ENCODE results near the gene CYP4F22. TPM values are rescaled to one million over a fixed set of nuclear protein-coding genes. Genes with fewer than 3 reads are reported as not detected.
A peak's percentile ranks its signal among the peaks of the same experiment; 100 is the strongest.

Gene CYP4F22
- total RNA-seq, 1 experiment from 2014 or later: not detected

GRCh38 chr19:15595069-15595468, 86.7 kb downstream of the CYP4F22 start:
- no TSS peak for BruUV-seq (replicated peaks)
- TF ChIP-seq, protein P1, sequence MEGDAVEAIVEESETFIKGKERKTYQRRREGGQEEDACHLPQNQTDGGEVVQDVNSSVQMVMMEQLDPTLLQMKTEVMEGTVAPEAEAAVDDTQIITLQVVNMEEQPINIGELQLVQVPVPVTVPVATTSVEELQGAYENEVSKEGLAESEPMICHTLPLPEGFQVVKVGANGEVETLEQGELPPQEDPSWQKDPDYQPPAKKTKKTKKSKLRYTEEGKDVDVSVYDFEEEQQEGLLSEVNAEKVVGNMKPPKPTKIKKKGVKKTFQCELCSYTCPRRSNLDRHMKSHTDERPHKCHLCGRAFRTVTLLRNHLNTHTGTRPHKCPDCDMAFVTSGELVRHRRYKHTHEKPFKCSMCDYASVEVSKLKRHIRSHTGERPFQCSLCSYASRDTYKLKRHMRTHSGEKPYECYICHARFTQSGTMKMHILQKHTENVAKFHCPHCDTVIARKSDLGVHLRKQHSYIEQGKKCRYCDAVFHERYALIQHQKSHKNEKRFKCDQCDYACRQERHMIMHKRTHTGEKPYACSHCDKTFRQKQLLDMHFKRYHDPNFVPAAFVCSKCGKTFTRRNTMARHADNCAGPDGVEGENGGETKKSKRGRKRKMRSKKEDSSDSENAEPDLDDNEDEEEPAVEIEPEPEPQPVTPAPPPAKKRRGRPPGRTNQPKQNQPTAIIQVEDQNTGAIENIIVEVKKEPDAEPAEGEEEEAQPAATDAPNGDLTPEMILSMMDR (IDR thresholded peaks at IDR 0.05; ENCODE audit: unreplicated experiment): no peak
- intact Hi-C loops (cut with micrococcal nuclease): no loop called here
- H3K4me3 Mint-ChIP-seq (ENCODE audit: unreplicated experiment): no peak overlapping the region
- ChIA-PET POLR2A (interaction anchor here (1.1 to 1.2 kb wide), 2 partner anchors 10 to 214 kb away, joined by 3 read pairs; no protein-coding TSS in a partner anchor), CTCF (no interaction called here)
- H3K4me1 Mint-ChIP-seq (ENCODE audit: insufficient read depth, unreplicated experiment): no peaks in the 10 kb centered on the region
- no peaks in the 10 kb centered on the region for H3K36me3 Mint-ChIP-seq (ENCODE audit: insufficient read depth, unreplicated experiment)
- H3K9me3 Mint-ChIP-seq (ENCODE audit: unreplicated experiment): no peaks in the 10 kb centered on the region
- H3K27me3 Mint-ChIP-seq (ENCODE audit: insufficient read depth, unreplicated experiment): no peaks in the 10 kb centered on the region
- peak; percentile 5 for DNase-seq (ENCODE audit: unreplicated experiment)
- H3K27ac Mint-ChIP-seq (ENCODE audit: low read depth, unreplicated experiment): no peak overlapping the region

Other genes with a start within 250 kb of the CYP4F22 start
- 167 and 189 TPM in 2 replicates for gene BRD4, start 176.0 kb upstream of the CYP4F22 start, total RNA-seq (2022)
- 31.1 and 37.8 TPM in 2 replicates for gene AKAP8, start 128.7 kb upstream of the CYP4F22 start, total RNA-seq (2022)
- 84.7 and 89.0 TPM in 2 replicates for gene AKAP8L, start 89.5 kb upstream of the CYP4F22 start, total RNA-seq (2022)
- gene WIZ, start 58.6 kb upstream of the CYP4F22 start, total RNA-seq (2022): 46.4 and 46.5 TPM in 2 replicates
- not detected in 2 replicates for gene RASAL3, start 44.0 kb upstream of the CYP4F22 start, total RNA-seq (2022)
- not detected in 2 replicates for gene PGLYRP2, start 29.0 kb upstream of the CYP4F22 start, total RNA-seq (2022)
- not detected in 2 replicates for gene CYP4F8, start 106.7 kb downstream of the CYP4F22 start, total RNA-seq (2022)
- 0.42 and 0.75 TPM in 2 replicates for gene CYP4F3, start 132.4 kb downstream of the CYP4F22 start, total RNA-seq (2022)
- gene CYP4F12, start 164.6 kb downstream of the CYP4F22 start, total RNA-seq (2022): 0.42 and 0.56 TPM in 2 replicates
- gene OR10H2, start 219.5 kb downstream of the CYP4F22 start, total RNA-seq (2022): not detected in 2 replicates
- gene OR10H3, start 229.5 kb downstream of the CYP4F22 start, total RNA-seq (2022): not detected in 2 replicates

All from MCF 10A (cell line).